Activated CD8-positive, alpha-beta memory T cell treated with anti-CD3 and anti-CD28 coated beads, Interleukin-2, amount 50 U/mL, for 4 hours (primary cell): ENCODE results near the gene SNX13.

Experiments used
- DNase-seq: peaks from one replicate; pipeline ENCODE4 v3.0.0-alpha.2; 2020

Gene SNX13

GRCh38 chr7:17943006-17943405, 2.7 kb upstream of the SNX13 start:
- DNase-seq, result no peak

- no peak for DNase-seq
Measured at GRCh38 chr7:17942231-17942630, 1.9 kb upstream of the SNX13 start.

- no peak for DNase-seq
Measured at GRCh38 chr7:17940951-17941431, 697 bp upstream of the SNX13 start.

DNA sequence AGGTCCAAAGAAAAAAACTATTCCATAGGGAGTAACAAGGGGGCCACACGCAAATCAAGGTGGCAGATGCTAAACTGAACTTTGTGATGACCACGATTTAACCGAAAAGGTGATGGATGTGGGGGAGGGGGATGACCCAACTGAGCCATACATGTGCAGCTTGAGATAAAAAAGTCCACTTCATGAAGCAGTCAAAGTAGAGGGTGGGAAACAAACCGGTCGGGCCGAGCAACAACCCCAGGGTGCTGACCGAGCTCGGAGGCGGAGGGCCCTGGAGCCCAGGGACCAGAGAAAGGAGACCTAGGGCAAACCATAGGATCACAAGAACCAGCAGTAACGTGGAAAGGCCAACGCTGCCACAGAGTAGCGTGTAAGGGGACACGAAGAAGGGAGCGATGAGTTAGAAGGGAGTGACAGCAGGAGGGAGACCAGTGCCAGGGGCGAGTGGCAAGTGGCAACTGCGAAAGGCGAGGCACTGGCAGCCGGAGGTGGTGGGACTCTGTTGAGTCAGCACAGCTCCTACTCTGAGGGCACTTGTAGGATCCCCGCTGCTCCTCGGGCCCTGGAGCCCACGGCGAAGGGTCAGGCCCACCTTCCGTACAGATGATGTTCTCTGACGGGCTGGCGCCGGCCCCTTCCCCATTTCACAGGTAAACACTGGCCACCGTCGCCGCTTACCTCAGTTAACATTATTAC, 540 bp downstream of the SNX13 start:
- peak; percentile 51 for DNase-seq

DNA sequence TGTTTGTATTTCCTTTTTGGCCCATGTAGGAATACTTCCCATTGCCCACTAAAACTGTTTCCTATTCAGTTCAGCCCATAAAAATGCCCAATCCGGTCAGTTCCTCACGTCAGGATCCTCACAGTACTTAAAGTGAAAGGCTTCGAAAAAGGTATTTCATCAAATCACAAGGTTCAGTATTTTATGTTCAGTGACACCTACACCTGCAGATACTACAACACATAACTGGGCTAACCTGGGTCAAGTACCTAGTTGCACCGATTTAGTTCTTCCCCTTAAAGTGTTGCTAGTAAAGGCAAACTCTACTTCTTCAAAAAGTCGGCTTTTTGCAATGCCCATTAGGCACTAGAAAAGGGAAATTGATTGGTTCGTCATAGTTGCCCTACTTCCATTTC, 1.1 kb downstream of the SNX13 start:
- DNase-seq, result no peak

DNA sequence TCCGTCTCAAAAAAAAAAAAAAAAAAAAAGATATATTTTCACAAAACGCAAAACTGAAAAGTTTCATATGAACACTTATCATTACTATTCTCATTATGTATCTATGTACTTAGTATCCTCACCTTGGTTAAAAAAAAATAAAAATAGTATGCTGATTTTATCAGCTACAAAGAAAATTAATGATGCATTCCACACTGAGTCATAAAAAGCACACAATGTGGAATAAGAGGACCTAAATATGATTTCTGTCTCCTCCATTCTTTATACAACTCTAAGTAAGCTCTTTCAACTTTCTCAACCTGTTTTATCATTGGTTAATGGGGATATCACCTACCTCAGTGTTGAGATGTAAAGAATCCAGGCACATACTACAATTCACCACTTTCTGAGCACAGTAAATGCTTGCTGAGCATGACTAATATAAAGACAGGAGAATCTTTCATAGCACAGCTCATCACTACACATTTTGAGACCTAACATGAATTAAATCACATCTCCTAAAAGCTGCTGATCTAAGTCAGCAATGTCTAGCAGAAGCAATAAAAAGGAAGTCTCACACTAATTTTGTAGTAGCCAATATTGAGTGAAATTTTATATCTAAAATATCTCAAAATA, 2.7 kb downstream of the SNX13 start:
- no peak for DNase-seq

- no peak for DNase-seq
Measured at GRCh38 chr7:17936321-17936720, 4.0 kb downstream of the SNX13 start.

GRCh38 chr7:17934612-17935240, 5.6 kb downstream of the SNX13 start:
- no peak for DNase-seq

GRCh38 chr7:17934094-17934493, 6.2 kb downstream of the SNX13 start:
- DNase-seq, result no peak

- no peak for DNase-seq
Measured at GRCh38 chr7:17932770-17933169, 7.5 kb downstream of the SNX13 start.

DNA sequence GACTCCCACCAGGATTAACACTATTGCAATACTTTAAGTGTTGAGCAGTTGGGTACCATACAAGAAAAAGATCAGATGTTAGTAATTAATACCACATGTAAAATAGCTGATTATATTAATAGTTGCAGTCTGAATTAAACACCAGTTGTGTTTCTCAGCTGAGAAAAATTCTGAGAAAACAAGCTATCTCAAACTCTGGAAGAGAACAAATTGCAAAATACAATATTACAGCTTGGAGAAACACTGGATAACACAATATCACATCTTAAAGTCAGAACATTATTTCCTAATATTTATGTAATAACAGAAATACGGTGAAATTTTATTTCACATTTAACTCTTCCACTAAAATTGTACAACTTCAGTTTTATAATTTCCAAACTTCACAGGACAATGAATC, 9.2 kb downstream of the SNX13 start:
- DNase-seq, result no peak

GRCh38 chr7:17930546-17930945, 9.7 kb downstream of the SNX13 start:
- no peak for DNase-seq

DNA sequence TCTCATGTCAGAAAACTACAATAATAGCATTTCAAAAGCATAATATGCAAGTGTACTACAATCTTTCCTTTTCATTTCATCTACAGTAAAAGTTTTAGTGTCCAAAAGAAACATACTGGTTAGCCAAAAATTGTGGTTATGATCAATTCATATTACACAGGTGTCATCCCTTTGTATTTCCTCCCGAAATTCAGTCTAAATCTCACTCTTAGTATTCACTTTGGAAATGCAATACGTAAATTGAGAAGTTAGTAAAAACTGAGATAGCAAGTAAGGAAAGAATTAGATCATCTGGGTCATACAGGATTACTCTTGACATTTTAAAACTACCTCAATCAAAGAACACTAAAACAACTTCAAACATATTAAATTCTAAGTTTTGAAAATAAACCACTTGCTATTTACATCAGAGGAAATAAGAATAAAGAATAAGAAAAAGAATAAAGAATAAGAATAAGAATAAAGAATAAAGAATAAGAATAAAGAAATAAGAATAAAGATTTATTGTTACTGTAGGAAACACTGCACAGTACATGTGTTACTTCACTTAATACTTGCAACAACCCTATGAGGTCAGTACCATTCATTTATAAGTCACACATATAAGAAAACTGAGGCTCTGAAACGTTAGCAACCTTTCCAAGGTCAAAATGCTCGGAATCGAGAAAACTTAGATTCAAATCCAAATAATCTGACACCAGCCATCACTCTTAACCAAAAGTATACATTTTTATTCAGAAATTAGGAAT, 10.5 kb downstream of the SNX13 start:
- no peak for DNase-seq

DNA sequence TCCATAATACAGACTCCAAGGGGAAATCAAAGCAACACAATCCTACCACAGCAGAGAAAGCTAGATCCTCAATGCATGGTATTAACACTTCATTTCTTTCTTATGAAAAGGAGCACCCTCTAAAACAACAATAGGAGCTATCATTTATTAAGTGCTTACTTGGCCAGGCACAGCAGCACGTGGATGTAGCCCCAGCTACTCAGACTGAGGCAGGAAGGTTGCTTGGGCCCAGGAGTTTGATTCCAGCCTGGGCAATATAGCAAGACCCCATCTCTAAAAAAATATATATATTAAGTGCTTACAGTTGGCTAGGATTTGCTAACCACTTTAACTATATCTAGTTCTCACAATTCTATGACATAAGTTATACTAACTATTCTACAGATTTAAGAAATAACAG, 12.2 kb downstream of the SNX13 start:
- DNase-seq, result no peak

DNA sequence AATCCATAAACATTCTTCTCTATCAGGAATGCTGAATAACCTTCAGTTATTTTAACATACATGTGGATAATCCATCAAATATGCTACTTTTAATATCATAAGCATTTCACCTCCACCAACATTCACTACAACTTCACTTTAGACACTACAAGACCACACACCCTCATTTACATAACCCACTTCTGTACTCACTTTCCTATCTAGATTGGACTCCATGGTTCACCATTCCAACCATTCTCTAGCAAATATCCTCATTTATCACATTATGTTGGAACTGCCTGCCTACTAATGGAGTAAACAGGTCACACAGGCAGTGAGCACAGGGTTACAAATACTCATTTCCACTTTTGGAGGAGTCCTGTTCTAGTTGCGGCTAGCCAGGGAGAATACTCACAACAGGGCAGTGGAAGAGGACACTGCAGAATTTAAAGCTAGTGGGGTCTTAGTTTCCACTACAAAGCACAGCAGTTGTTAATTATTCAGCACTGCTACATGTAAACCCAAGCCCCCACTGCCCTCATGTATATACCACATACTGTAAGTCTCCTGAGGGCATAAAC, 18.4 kb downstream of the SNX13 start:
- DNase-seq, result no peak

DNA sequence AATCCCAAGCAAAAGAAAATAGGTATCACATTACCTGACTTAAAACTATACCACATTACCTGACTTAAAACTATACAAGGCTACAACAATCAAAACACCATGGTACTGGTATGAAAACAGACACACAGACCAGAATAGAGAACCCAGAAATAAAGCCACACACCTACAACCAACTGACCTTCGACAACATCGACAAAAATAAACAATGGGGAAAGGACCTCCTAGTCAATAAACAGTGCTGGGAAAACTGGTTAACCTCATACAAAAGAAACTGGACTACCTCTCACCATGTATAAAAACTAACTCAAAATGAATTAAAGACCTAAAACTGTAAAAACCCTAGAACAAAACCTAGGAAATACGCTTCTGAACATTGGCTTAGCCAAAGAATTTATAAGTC, 22.5 kb downstream of the SNX13 start:
- DNase-seq, result no peak

DNA sequence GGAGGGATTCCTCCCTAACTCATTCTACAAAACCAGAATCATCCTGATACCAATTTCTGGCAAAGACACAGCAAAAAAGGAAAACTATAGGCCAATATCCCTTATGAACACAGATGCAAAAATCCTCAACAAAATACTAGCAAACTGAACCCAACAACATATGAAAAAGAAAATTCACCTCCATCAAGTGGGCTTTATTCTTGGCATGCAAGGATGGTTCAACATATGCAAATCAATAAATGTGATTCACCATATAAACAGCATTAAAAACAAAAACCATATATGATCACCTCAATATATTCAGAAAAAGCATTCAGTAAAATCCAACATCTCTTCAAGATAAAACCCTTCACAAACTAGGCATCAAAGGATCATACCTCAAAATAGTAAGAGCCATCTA, 23.5 kb downstream of the SNX13 start:
- no peak for DNase-seq

GRCh38 chr7:17915796-17916195, 24.5 kb downstream of the SNX13 start:
- DNase-seq, result no peak

DNA sequence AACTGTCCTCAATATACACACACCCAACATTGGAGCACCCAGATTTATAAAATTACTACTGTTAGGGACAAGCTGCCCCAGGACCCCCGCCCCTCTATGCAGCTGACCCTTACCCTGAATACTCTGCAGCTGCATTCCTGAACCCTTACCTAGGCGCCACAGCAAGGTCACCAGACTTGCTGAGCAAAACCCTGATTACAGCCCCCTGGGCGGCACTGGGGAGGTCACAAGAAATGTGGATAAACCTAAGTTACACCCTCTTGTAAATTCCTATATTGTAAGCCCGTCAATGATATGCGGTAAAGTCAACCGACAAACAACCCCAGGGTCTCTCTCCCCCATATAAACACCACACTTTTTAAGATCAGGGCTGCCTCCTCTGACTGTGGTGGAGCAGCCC, 25.1 kb downstream of the SNX13 start:
- no peak for DNase-seq

- DNase-seq, result no peak
Measured at GRCh38 chr7:17913250-17913649, 27.0 kb downstream of the SNX13 start.

DNA sequence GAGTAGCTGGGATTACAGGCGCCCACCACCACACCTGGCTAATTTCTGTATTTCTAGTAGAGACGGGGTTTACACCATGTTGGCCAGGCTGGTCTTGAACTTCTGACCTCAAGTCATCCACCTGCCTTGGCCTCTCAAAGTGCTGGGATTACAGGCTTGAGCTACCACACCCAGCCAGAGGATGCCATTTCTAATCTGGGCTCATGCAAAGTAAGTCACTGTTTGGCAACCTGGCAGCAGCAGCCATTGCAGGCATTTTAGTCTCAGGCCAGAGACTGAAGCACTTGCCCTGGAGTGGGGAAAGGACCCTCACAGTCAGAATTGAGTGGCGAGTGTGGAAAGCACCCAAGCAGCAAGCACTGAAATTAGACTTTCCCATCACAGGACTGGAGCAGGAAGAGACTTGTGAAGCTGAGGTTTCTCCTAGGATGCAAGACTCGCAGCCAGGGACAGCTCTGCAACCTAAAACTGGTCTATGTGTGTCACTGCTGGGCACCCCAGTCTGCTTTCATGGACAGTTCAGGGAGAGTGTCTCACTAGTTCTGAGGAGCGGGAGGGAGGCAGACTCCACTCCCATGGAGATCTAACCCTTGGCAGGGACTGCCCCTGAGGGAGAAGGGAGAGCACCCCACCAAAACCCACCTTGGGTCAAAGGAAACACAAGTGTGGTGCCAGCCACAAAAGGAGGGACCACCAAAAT, 27.6 kb downstream of the SNX13 start:
- no peak for DNase-seq

DNA sequence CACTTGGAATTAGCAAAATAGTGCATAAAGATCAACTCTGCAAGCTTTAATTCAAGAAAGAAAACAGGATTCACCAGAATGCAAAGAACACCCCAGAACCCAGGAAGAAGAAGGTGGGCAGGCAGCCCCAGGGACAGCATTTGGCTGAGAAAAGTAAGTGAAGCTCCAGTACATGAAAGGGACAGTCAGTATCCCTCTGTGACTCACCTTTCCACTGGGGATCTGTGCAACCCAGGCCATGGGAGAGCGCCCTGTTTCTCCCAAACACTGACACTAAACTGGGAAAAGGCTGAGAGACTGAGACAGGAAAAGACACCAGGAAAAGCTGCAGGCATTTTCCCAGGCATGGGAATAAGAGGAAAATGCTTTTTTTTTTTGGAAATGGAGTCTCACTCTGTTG, 28.2 kb downstream of the SNX13 start:
- DNase-seq, result no peak

- no peak for DNase-seq
Measured at GRCh38 chr7:17910377-17910776, 29.9 kb downstream of the SNX13 start.
